OCI-LY7 (cell line): Measurements from ENCODE around the gene MARCHF9. TPM values are rescaled to one million over a fixed set of nuclear protein-coding genes. Genes with fewer than 3 reads are reported as not detected.
A peak's percentile ranks its signal among the peaks of the same experiment; 100 is the strongest.

Experiments
- BruUV-seq: library from RNA; stranded (reverse); fragments of 400-500 nt; replicated peaks from 2 replicates; lab custom pipeline; 2021; lab: Mats Ljungman, UMichigan
- CTCF ChIA-PET: fragments of 300-600 bp; sonication (Branson Sonifier 250); formaldehyde crosslinking; loops from one replicate; lab custom pipeline; 2022; ENCODE audit warnings: antibody characterized with exemption; ENCODE audit not compliant: unreplicated experiment; lab: Charles Lee
- POLR2A ChIA-PET: fragments of 300-600 bp; sonication (Branson Sonifier 250); formaldehyde crosslinking; loops from one replicate; lab custom pipeline; 2022; ENCODE audit warnings: antibody characterized with exemption; lab: Charles Lee
- DNase-seq: peaks from one replicate; pipeline ENCODE4 v3.0.0-alpha.2; 2015; ENCODE audit warnings: low spot score
- H2AFZ ChIP-seq: fragments of 200-600 bp; sonication (generic), shearing (Covaris generic); 2 replicates; pipeline ENCODE4 v1.6.1; 2014; ENCODE audit warnings: mild to moderate bottlenecking, antibody characterized with exemption, low read length, moderate library complexity
- H3K27ac ChIP-seq: fragments of 200-600 bp; sonication (generic); 2 replicates; pipeline ENCODE4 v1.5.1; 2014; ENCODE audit warnings: mixed run types, low read depth, mild to moderate bottlenecking, moderate library complexity, low read length, inconsistent platforms; ENCODE audit not compliant: poor library complexity, severe bottlenecking
- H3K36me3 ChIP-seq: fragments of 200-600 bp; sonication (generic); 2 replicates; pipeline ENCODE4 v1.6.1; 2014; ENCODE audit warnings: mild to moderate bottlenecking, antibody characterized with exemption, low read length, moderate library complexity, mixed read lengths; ENCODE audit not compliant: insufficient read depth
- H3K4me1 ChIP-seq: fragments of 200-600 bp; sonication (generic); 2 replicates; pipeline ENCODE4 v1.5.1; 2014; ENCODE audit warnings: mild to moderate bottlenecking, low read length; ENCODE audit not compliant: insufficient read depth, poor library complexity, severe bottlenecking
- H3K4me2 ChIP-seq: fragments of 200-600 bp; sonication (generic); 2 replicates; pipeline ENCODE4 v1.6.1; 2014; ENCODE audit warnings: mild to moderate bottlenecking, low read length
- H3K4me3 ChIP-seq: fragments of 200-600 bp; sonication (generic); 2 replicates; pipeline ENCODE4 v1.5.1; 2014; ENCODE audit warnings: mild to moderate bottlenecking, low read depth, low read length; ENCODE audit not compliant: poor library complexity, severe bottlenecking
- H3K79me2 ChIP-seq: fragments of 200-600 bp; sonication (generic); 2 replicates; pipeline ENCODE4 v1.6.1; 2016; ENCODE audit warnings: low read depth, mild to moderate bottlenecking, low read length, moderate library complexity, mixed read lengths; ENCODE audit not compliant: insufficient read depth
- H3K9me2 ChIP-seq: fragments of 200-600 bp; sonication (generic); 2 replicates; pipeline ENCODE4 v1.6.1; 2016; ENCODE audit warnings: mild to moderate bottlenecking, low read length, mixed read lengths; ENCODE audit not compliant: insufficient read depth
- H3K9me3 ChIP-seq: fragments of 200-600 bp; sonication (generic); 2 replicates; pipeline ENCODE4 v1.6.1; 2014; ENCODE audit warnings: mild to moderate bottlenecking, mixed run types, low read length, mixed read lengths
- H4K20me1 ChIP-seq: fragments of 200-600 bp; sonication (generic); 2 replicates; pipeline ENCODE4 v1.6.1; 2014; ENCODE audit warnings: mild to moderate bottlenecking, antibody characterized with exemption, low read length, moderate library complexity, mixed read lengths; ENCODE audit not compliant: insufficient read depth
- EZH2phosphoT487 ChIP-seq: fragments of 200-600 bp; sonication (generic); IDR thresholded peaks from 2 replicates; pipeline ENCODE4 v1.6.1; 2018; ENCODE audit warnings: low read depth, borderline replicate concordance, mild to moderate bottlenecking, mixed run types, antibody characterized with exemption, low read length, moderate library complexity, mixed read lengths
- intact Hi-C: fragments of 100-400 bp; cut with micrococcal nuclease; formaldehyde crosslinking; loops from one replicate; pipeline ENCODE4 v1.10.0; 2022; ENCODE audit not compliant: unreplicated experiment
- total RNA-seq, 2 experiments: library from RNA; depleted of rRNA in 1 of 2; stranded (reverse); fragments of >200 nt in 1 of 2; shearing (Covaris generic) in 1 of 2; gene quantifications; 2 replicates each; pipeline ENCODE4 v1.2.3, GENCODE V29; 2014 to 2022
- TF ChIP-seq, protein P1 (sequence below): fragments of 200-600 bp; sonication (generic); conservative IDR thresholded peaks from 2 replicates; pipeline ENCODE4 v1.5.1; 2014; ENCODE audit warnings: mild to moderate bottlenecking, antibody characterized with exemption, low read length, moderate library complexity, mixed read lengths

Gene MARCHF9
- total RNA-seq, 2 experiments from 2014 or later: 29.3 to 46.2 TPM

DNA sequence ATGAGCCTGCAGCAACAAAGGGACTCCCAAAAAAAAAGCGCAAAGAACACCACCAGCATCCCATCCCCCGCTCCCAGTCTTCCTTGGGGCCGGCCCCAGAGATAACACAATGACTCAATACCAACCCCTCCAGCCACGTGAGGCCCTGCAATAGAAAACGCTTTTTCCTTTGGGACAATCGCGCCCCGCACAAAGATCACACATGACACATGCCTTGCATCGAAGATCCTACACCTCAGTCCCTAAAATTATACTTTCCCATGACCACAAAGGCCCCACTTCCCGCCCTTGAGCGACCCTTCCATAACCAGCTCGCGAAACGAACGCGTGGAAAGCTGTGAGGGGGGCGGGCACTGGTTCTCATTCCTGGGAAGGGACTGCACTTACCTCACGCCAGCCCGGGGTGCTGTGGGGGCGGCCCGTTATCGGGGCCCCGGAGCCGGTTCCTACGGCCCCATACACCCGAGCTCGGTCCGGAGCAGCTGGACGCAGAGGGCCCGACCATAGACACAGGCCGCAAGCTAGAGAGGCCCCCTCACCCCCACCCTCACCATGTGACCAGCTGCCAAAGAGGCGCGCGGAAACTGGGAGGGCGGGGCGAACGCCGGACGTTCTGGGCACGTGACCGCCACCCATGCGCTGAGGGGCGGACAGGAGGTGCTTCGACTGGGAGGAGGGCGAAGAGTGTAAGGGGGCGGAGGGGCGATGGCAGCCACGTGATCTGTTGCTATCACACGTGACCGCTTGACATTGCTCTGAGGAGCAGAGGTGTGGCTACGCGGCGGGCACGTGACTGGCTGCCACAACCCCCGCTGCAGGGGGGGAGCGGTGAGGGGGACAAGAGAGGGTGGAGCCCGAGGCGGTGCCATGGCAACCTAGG lies 2.9 kb upstream of the MARCHF9 start, which contains the start of gene CDK4:
TSS of gene CDK4 (minus strand) at position 523 of the 880 bp plus-strand sequence. CDS start 593 bp downstream, outside the sequence.
- Histone ChIP-seq H3K9me2 (no peaks in the 10 kb centered on the region), H3K4me3 (peak within 1 kb of the TSS; percentile 92), H3K4me2 (peak within 1 kb of the TSS; percentile 89), H3K4me1 (peaks cover 39% of the 10 kb centered on the region), H3K9me3 (no peaks in the 10 kb centered on the region), H3K79me2 (peaks cover 32% of the 10 kb centered on the region), H3K27ac (peak within 1 kb of the TSS; percentile 42), H2AFZ (peak within 1 kb of the TSS; percentile 43; the same call in 1 of the 2 replicates), H4K20me1 (no peaks in the 10 kb centered on the region), H3K36me3 (peaks cover 44% of the 10 kb centered on the region)
- TSS peak; percentile 80 for BruUV-seq
- intact Hi-C loops: loop anchor here (5.0 kb wide), 2 partner anchors 230 to 510 kb away; partner anchors contain the start of genes DDIT3 and MBD6
- no peak for TF ChIP-seq EZH2phosphoT487
- DNase-seq: peak; percentile 100
- POLR2A ChIA-PET: interaction anchor here (0.7 to 1.0 kb wide), 5 partner anchors 19 to 1024 kb away, joined by 3 read pairs; no protein-coding TSS in a partner anchor
- CTCF ChIA-PET: interaction anchor here (0.5 to 0.9 kb wide), 2 partner anchors 122 to 189 kb away, joined by 3 to 4 read pairs; no protein-coding TSS in a partner anchor

DNA sequence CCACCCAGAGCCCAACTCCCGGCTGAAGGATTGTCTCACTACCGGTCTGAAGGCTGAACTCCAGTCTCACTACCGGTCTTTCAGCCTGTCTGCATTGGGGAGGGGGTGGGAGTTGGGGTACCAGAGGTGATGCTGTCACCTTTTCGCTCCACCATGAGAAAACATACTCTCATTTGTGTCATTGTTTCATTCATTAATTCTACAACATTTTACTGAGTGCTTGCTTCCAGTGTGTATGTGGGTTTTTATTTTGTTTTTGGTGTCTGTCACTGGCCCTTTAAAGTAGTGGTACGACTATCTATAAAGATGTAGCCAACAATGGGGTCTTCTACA lies 2.3 kb upstream of the MARCHF9 start:
- TF ChIP-seq, protein P1, sequence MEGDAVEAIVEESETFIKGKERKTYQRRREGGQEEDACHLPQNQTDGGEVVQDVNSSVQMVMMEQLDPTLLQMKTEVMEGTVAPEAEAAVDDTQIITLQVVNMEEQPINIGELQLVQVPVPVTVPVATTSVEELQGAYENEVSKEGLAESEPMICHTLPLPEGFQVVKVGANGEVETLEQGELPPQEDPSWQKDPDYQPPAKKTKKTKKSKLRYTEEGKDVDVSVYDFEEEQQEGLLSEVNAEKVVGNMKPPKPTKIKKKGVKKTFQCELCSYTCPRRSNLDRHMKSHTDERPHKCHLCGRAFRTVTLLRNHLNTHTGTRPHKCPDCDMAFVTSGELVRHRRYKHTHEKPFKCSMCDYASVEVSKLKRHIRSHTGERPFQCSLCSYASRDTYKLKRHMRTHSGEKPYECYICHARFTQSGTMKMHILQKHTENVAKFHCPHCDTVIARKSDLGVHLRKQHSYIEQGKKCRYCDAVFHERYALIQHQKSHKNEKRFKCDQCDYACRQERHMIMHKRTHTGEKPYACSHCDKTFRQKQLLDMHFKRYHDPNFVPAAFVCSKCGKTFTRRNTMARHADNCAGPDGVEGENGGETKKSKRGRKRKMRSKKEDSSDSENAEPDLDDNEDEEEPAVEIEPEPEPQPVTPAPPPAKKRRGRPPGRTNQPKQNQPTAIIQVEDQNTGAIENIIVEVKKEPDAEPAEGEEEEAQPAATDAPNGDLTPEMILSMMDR: no peak
- no peak for TF ChIP-seq EZH2phosphoT487
- no peaks in the 10 kb centered on the region for H4K20me1 ChIP-seq
- BruUV-seq: no TSS peak
- intact Hi-C loops: loop anchor here (5.0 kb wide), 2 partner anchors 230 to 510 kb away; partner anchors contain the start of genes DDIT3 and MBD6
- POLR2A ChIA-PET: interaction anchor here (1.0 kb wide), 1 partner anchor 167 kb away, joined by 3 read pairs; no protein-coding TSS in a partner anchor
- H2AFZ ChIP-seq: peak overlapping the region; percentile 43; the same call in 1 of the 2 replicates
- H3K79me2 ChIP-seq: peaks cover 32% of the 10 kb centered on the region
- no peaks in the 10 kb centered on the region for H3K9me3 ChIP-seq
- H3K27ac ChIP-seq: peak overlapping the region; percentile 36
- H3K4me1 ChIP-seq: peaks cover 43% of the 10 kb centered on the region
- H3K4me2 ChIP-seq: peak overlapping the region; percentile 81
- peaks cover 42% of the 10 kb centered on the region for H3K36me3 ChIP-seq
- peak overlapping the region; percentile 46 for H3K4me3 ChIP-seq
- no peak for DNase-seq
- no peaks in the 10 kb centered on the region for H3K9me2 ChIP-seq
- CTCF ChIA-PET: interaction anchor here (0.9 kb wide), 1 partner anchor 122 kb away, joined by 3 read pairs; no protein-coding TSS in a partner anchor

DNA sequence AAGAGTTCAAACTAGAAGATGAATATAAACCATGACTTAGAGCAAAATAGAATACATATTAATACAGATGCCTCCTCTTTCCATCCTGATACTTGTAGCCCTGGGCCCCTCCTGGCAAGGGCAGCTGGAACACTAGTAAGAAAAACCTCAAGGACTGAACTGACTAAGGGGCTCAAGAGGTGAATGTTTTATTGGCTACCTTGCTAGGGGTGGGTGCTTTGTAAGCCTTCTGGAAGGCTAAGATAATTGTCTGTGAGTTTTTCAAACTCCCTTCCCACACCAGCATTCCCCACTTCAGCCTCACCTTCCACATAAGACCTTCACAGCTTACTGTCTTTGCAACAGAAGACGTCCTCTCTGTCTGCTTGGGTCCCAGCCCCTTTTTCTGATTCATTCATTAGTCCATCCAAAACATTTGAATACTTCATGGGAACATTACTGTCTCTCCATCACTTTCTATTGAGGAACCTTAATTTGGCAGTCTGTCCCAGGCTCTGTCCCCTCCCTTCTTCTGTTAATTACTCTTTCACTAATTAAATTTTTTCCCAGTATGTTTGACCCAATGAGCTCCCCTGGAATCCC lies 1.1 kb upstream of the MARCHF9 start:
- peaks cover 43% of the 10 kb centered on the region for H3K36me3 ChIP-seq
- DNase-seq: no peak
- peak overlapping the region; percentile 43 for H3K27ac ChIP-seq
- no peak for TF ChIP-seq EZH2phosphoT487
- TF ChIP-seq, protein P1: no peak
- no peaks in the 10 kb centered on the region for H3K9me3 ChIP-seq
- peaks cover 43% of the 10 kb centered on the region for H3K4me1 ChIP-seq
- H3K4me3 ChIP-seq: peak overlapping the region; percentile 87
- H3K79me2 ChIP-seq: peaks cover 32% of the 10 kb centered on the region
- 0 out of 2 replicates have a peak overlapping the region, but pooled peaks have one; percentile 61 for H2AFZ ChIP-seq
- no peaks in the 10 kb centered on the region for H3K9me2 ChIP-seq
- intact Hi-C loops: loop anchor here (5.0 kb wide), 2 partner anchors 232 to 512 kb away; partner anchors contain the start of genes DDIT3 and MBD6
- ChIA-PET POLR2A (interaction anchor here (0.5 to 0.7 kb wide), 3 partner anchors 8 to 1106 kb away, joined by 3 read pairs; no protein-coding TSS in a partner anchor), CTCF (no interaction called here)
- no peaks in the 10 kb centered on the region for H4K20me1 ChIP-seq
- no TSS peak for BruUV-seq
- peak overlapping the region; percentile 81 for H3K4me2 ChIP-seq
